ENCODE measurements around the gene MAP1LC3A. TPM values are rescaled to one million over a fixed set of nuclear protein-coding genes. Genes with fewer than 3 reads are reported as not detected.

MAP1LC3A gene
- total RNA-seq, 1 donor from 2014 or later = 33.6 TPM

- H3K27ac Mint-ChIP-seq (ENCODE audit: unreplicated experiment) = no peak overlapping the region
- H3K4me1 Mint-ChIP-seq (ENCODE audit: unreplicated experiment) = peaks cover 15% of the 10 kb centered on the region
- peaks cover 33% of the 10 kb centered on the region for H3K36me3 Mint-ChIP-seq (ENCODE audit: low read depth, unreplicated experiment)
- DNase-seq (ENCODE audit: low spot score) = no peak
- H3K9me3 Mint-ChIP-seq (ENCODE audit: unreplicated experiment) = no peaks in the 10 kb centered on the region
- no peak overlapping the region for H3K4me3 Mint-ChIP-seq (ENCODE audit: unreplicated experiment)
- no peak for TF ChIP-seq CTCF (IDR thresholded peaks at IDR 0.05; ENCODE audit: unreplicated experiment)
- no peaks in the 10 kb centered on the region for H3K27me3 Mint-ChIP-seq (ENCODE audit: unreplicated experiment)
These were observed 18.8 kb upstream of the MAP1LC3A start for GRCh38 chr20:34539756-34540155.

- no peaks in the 10 kb centered on the region for H3K9me3 Mint-ChIP-seq (ENCODE audit: unreplicated experiment)
- peak overlapping the region; percentile 3 for H3K27ac Mint-ChIP-seq (ENCODE audit: unreplicated experiment)
- peaks cover 23% of the 10 kb centered on the region for H3K36me3 Mint-ChIP-seq (ENCODE audit: low read depth, unreplicated experiment)
- no peaks in the 10 kb centered on the region for H3K27me3 Mint-ChIP-seq (ENCODE audit: unreplicated experiment)
- no peak for TF ChIP-seq CTCF (IDR thresholded peaks at IDR 0.05; ENCODE audit: unreplicated experiment)
- H3K4me1 Mint-ChIP-seq (ENCODE audit: unreplicated experiment) = peaks cover 15% of the 10 kb centered on the region
- H3K4me3 Mint-ChIP-seq (ENCODE audit: unreplicated experiment) = no peak overlapping the region
- no peak for DNase-seq (ENCODE audit: low spot score)
These were observed 17.8 kb upstream of the MAP1LC3A start for GRCh38 chr20:34540596-34541263.

GRCh38 chr20:34541264-34541901 is 17.1 kb upstream of the MAP1LC3A start:
- Mint-ChIP-seq H3K27me3 (ENCODE audit: unreplicated experiment) (no peaks in the 10 kb centered on the region), H3K36me3 (ENCODE audit: low read depth, unreplicated experiment) (peaks cover 21% of the 10 kb centered on the region), H3K4me3 (ENCODE audit: unreplicated experiment) (no peak overlapping the region), H3K4me1 (ENCODE audit: unreplicated experiment) (peaks cover 15% of the 10 kb centered on the region), H3K27ac (ENCODE audit: unreplicated experiment) (no peak overlapping the region), H3K9me3 (ENCODE audit: unreplicated experiment) (no peaks in the 10 kb centered on the region)
- no peak for DNase-seq (ENCODE audit: low spot score)
- no peak for TF ChIP-seq CTCF (IDR thresholded peaks at IDR 0.05; ENCODE audit: unreplicated experiment)

GRCh38 chr20:34541917-34542316 is 16.6 kb upstream of the MAP1LC3A start:
- no peaks in the 10 kb centered on the region for H3K9me3 Mint-ChIP-seq (ENCODE audit: unreplicated experiment)
- no peak for TF ChIP-seq CTCF (IDR thresholded peaks at IDR 0.05; ENCODE audit: unreplicated experiment)
- H3K36me3 Mint-ChIP-seq (ENCODE audit: low read depth, unreplicated experiment) = peaks cover 18% of the 10 kb centered on the region
- H3K4me3 Mint-ChIP-seq (ENCODE audit: unreplicated experiment) = no peak overlapping the region
- no peak for DNase-seq (ENCODE audit: low spot score)
- peaks cover 15% of the 10 kb centered on the region for H3K4me1 Mint-ChIP-seq (ENCODE audit: unreplicated experiment)
- H3K27ac Mint-ChIP-seq (ENCODE audit: unreplicated experiment) = no peak overlapping the region
- peaks cover 1% of the 10 kb centered on the region for H3K27me3 Mint-ChIP-seq (ENCODE audit: unreplicated experiment)

- peaks cover 15% of the 10 kb centered on the region for H3K4me1 Mint-ChIP-seq (ENCODE audit: unreplicated experiment)
- no peaks in the 10 kb centered on the region for H3K9me3 Mint-ChIP-seq (ENCODE audit: unreplicated experiment)
- H3K27ac Mint-ChIP-seq (ENCODE audit: unreplicated experiment) = no peak overlapping the region
- TF ChIP-seq CTCF (IDR thresholded peaks at IDR 0.05; ENCODE audit: unreplicated experiment) = no peak
- peaks cover 14% of the 10 kb centered on the region for H3K36me3 Mint-ChIP-seq (ENCODE audit: low read depth, unreplicated experiment)
- H3K4me3 Mint-ChIP-seq (ENCODE audit: unreplicated experiment) = no peak overlapping the region
- peaks cover 3% of the 10 kb centered on the region for H3K27me3 Mint-ChIP-seq (ENCODE audit: unreplicated experiment)
- DNase-seq (ENCODE audit: low spot score) = no peak
These were observed 16.1 kb upstream of the MAP1LC3A start for GRCh38 chr20:34542439-34542838.
